ENCODE measurements around the gene SAMD15. TPM values are rescaled to one million over a fixed set of nuclear protein-coding genes. Genes with fewer than 3 reads are reported as not detected.
"Not testable (repeated sequence)": the region's sequence is repeated elsewhere in the genome, so short reads cannot be mapped to it uniquely, and the experiment has no call there.

SAMD15 gene
- total and polyA plus RNA-seq, 2 donors (not counting 1 experiment from before 2014, with no cell fraction given) = 0.03 to 0.96 TPM

DNA sequence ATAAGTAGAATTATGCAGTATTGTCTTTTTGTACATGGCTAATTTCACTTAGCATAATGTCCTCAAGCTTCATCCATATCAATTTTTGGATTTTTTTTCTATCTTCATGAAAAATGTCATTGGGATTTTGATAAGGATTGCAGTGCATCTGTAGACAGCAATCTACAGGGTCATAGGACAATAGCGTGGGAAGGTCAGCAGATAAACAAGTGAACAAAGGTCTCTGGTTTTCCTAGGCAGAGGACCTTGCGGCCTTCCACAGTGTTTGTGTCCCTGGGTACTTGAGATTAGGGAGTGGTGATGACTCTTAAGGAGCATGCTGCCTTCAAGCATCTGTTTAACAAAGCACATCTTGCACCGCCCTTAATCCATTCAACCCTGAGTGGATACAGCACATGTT is 38.9 kb downstream of the SAMD15 start:
- WGBS (ENCODE audit: insufficient coverage) = no CpG with 5 or more reads among the region's 3 CpGs

DNA sequence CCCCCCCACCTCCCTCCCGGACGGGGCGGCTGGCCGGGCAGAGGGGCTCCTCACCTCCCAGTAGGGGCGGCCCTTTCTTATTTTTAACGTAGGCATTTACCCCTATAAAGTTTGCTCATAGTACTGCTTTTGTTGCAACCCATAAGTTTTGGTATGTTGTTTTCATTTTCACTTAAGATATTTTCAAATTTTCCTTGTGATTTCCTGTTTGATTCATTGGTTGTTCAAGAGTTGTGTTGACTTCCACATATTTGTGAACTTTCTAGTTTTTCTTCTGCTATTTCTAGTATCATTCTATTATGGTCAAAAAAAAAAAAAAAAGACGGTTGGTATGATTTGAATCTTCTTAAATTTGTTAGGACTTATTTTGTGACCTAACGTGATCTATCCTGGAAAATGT is 39.7 kb downstream of the SAMD15 start:
- WGBS (ENCODE audit: insufficient coverage) = no CpG with 5 or more reads among the region's 8 CpGs
- H3K9ac ChIP-seq (ENCODE audit: low read length) = no peak overlapping the region
- H3K4me2 ChIP-seq (replicated peaks; ENCODE audit: low read depth, low read length, poor library complexity, severe bottlenecking) = no peak overlapping the region
- DNase-seq (no peak), ATAC-seq (ENCODE audit: low read depth) (no peak)
- Mint-ChIP-seq H3K4me1 (no peaks in the 10 kb centered on the region), H3K9me3 (ENCODE audit: insufficient read depth) (peaks cover 10% of the 10 kb centered on the region), H3K4me3 (no peak overlapping the region), H3K27ac (no peak overlapping the region), H3K27me3 (no peaks in the 10 kb centered on the region)
- peaks cover 0 to 15% (median 14%) of the 10 kb centered on the region in 3 donors for H3K9me3 ChIP-seq (ENCODE audit: control extremely low read depth in 1 of 3, control insufficient read depth in 2 of 3, insufficient read depth in 1 of 3, low read length in 2 of 3)
- no peak overlapping the region for H2AFZ ChIP-seq (ENCODE audit: insufficient read depth, low read depth, low read length, poor library complexity, severe bottlenecking)
- no peak overlapping the region for H3K4me3 ChIP-seq (ENCODE audit: control extremely low read depth in 1 of 5, extremely low read depth in 1 of 5, insufficient read depth in 1 of 5, low read depth in 2 of 5, low read length in 4 of 5)
- TF ChIP-seq EZH2 (IDR thresholded peaks at IDR 0.05; ENCODE audit: borderline replicate concordance, insufficient read depth, low read depth, low read length, poor library complexity, severe bottlenecking) = no peak
- TF ChIP-seq, protein P1, sequence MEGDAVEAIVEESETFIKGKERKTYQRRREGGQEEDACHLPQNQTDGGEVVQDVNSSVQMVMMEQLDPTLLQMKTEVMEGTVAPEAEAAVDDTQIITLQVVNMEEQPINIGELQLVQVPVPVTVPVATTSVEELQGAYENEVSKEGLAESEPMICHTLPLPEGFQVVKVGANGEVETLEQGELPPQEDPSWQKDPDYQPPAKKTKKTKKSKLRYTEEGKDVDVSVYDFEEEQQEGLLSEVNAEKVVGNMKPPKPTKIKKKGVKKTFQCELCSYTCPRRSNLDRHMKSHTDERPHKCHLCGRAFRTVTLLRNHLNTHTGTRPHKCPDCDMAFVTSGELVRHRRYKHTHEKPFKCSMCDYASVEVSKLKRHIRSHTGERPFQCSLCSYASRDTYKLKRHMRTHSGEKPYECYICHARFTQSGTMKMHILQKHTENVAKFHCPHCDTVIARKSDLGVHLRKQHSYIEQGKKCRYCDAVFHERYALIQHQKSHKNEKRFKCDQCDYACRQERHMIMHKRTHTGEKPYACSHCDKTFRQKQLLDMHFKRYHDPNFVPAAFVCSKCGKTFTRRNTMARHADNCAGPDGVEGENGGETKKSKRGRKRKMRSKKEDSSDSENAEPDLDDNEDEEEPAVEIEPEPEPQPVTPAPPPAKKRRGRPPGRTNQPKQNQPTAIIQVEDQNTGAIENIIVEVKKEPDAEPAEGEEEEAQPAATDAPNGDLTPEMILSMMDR (IDR thresholded peaks at IDR 0.05) = no peak
- intact Hi-C loops (cut with micrococcal nuclease) = no loop called here
- no peaks in the 10 kb centered on the region for H3K27me3 ChIP-seq (replicated peaks in 1 of 4; ENCODE audit: control extremely low read depth in 1 of 4, control insufficient read depth in 3 of 4, insufficient read depth in 4 of 4, low read length in 3 of 4)
- no peak overlapping the region for H3K27ac ChIP-seq (ENCODE audit: low read length in 2 of 2)
- ChIA-PET CTCF (no interaction called here), POLR2A (no interaction called here)
- peaks cover 0 to 4% of the 10 kb centered on the region in 2 experiments for H3K36me3 ChIP-seq (replicated peaks in 1 of 2; ENCODE audit: control extremely low read depth in 1 of 2, control insufficient read depth in 1 of 2, extremely low read depth in 1 of 2, insufficient read depth in 2 of 2, low read length in 1 of 2)
- no peaks in the 10 kb centered on the region for H3K4me1 ChIP-seq (ENCODE audit: control insufficient read depth in 2 of 2, insufficient read depth in 2 of 2, low read length in 2 of 2)
- H4K20me1 ChIP-seq (ENCODE audit: control insufficient read depth, insufficient read depth, low read length, poor library complexity, severe bottlenecking) = no peaks in the 10 kb centered on the region
- no peaks in the 10 kb centered on the region for H3K79me2 ChIP-seq (ENCODE audit: control insufficient read depth, insufficient read depth, low read length)

More for the DNA sequence above, 38.9 kb downstream of the SAMD15 start:
- H3K4me2 ChIP-seq (replicated peaks; ENCODE audit: low read depth, low read length, poor library complexity, severe bottlenecking); H2AFZ ChIP-seq (ENCODE audit: insufficient read depth, low read depth, low read length, poor library complexity, severe bottlenecking); H4K20me1 ChIP-seq (ENCODE audit: control insufficient read depth, insufficient read depth, low read length, poor library complexity, severe bottlenecking); ATAC-seq (ENCODE audit: low read depth); H3K4me1 ChIP-seq (ENCODE audit: control insufficient read depth in 2 of 2, insufficient read depth in 2 of 2, low read length in 2 of 2); H3K27ac ChIP-seq (ENCODE audit: low read length in 2 of 2); POLR2A ChIA-PET; H3K9ac ChIP-seq (ENCODE audit: low read length); H3K9me3 Mint-ChIP-seq (ENCODE audit: insufficient read depth); intact Hi-C loops (cut with micrococcal nuclease); H3K79me2 ChIP-seq (ENCODE audit: control insufficient read depth, insufficient read depth, low read length); H3K4me3 Mint-ChIP-seq; H3K36me3 ChIP-seq (replicated peaks in 1 of 2; ENCODE audit: control extremely low read depth in 1 of 2, control insufficient read depth in 1 of 2, extremely low read depth in 1 of 2, insufficient read depth in 2 of 2, low read length in 1 of 2); CTCF ChIA-PET; DNase-seq; H3K4me3 ChIP-seq (ENCODE audit: control extremely low read depth in 1 of 5, extremely low read depth in 1 of 5, insufficient read depth in 1 of 5, low read depth in 2 of 5, low read length in 4 of 5); H3K4me1 Mint-ChIP-seq; H3K27me3 Mint-ChIP-seq; H3K27ac Mint-ChIP-seq; H3K27me3 ChIP-seq (replicated peaks in 1 of 4; ENCODE audit: control extremely low read depth in 1 of 4, control insufficient read depth in 3 of 4, insufficient read depth in 4 of 4, low read length in 3 of 4): not testable (repeated sequence)
- H3K9me3 ChIP-seq (ENCODE audit: control extremely low read depth in 1 of 3, control insufficient read depth in 2 of 3, insufficient read depth in 1 of 3, low read length in 2 of 3) = peaks cover 0 to 15% (median 14%) of the 10 kb centered on the region in 3 donors

Data from B cell (primary cell).